Endothelial cell of umbilical vein (primary cell): ENCODE data around the gene TP53TG5. TPM values are rescaled to one million over a fixed set of nuclear protein-coding genes. Genes with fewer than 3 reads are reported as not detected.

Source experiments
- BruUV-seq: library from RNA; stranded (reverse); fragments of 400-500 nt; replicated peaks from 2 replicates; lab custom pipeline; 2021; lab: Mats Ljungman, UMichigan
- CTCF ChIA-PET: fragments of 300-600, 350-600 bp; sonication (Branson Sonifier 250); formaldehyde crosslinking; loops from one replicate; lab custom pipeline; 2021; ENCODE audit warnings: antibody characterized with exemption, inconsistent platforms; lab: Charles Lee
- POLR2A ChIA-PET: fragments of 300-600, 350-600 bp; sonication (Branson Sonifier 250); formaldehyde crosslinking; loops from one replicate; lab custom pipeline; 2021; ENCODE audit warnings: antibody characterized with exemption, inconsistent platforms; lab: Charles Lee
- DNase-seq: peaks from one replicate; pipeline ENCODE4 v3.0.0-alpha.2; 2011; ENCODE audit warnings: low read depth, low spot score
- FAIRE-seq: peaks from 2 replicates; lab custom pipeline; 2011; peaks lifted over from hg19 to GRCh38; lab: Jason Lieb, UNC
- H2AFZ ChIP-seq: 2 replicates; pipeline ENCODE4 v1.6.0; 2012; ENCODE audit warnings: low read depth, low read length, control low read depth, inconsistent platforms
- H3K27ac ChIP-seq: 2 replicates; pipeline ENCODE4 v1.5.1; 2011; ENCODE audit warnings: low read depth, mild to moderate bottlenecking, control low read depth, low read length, moderate library complexity; ENCODE audit not compliant: insufficient read depth
- H3K27me3 ChIP-seq, 2 experiments: 2 replicates each; pipeline versions ENCODE4 v1.6.0 to v1.6.1; 2011; ENCODE audit warnings: low read length in 2 of 2, mixed read lengths in 1 of 2; ENCODE audit not compliant: control insufficient read depth in 2 of 2, insufficient read depth in 2 of 2
- H3K36me3 ChIP-seq, 2 experiments: 2 replicates in 1 of 2; 3 replicates in 1 of 2; pipeline ENCODE4 v1.5.1; 2011; ENCODE audit warnings: low read length in 2 of 2, mild to moderate bottlenecking in 1 of 2, moderate library complexity in 1 of 2; ENCODE audit not compliant: control insufficient read depth in 2 of 2, insufficient read depth in 2 of 2; ENCODE audit errors: extremely low read depth in 1 of 2
- H3K4me1 ChIP-seq: 3 replicates; pipeline ENCODE4 v1.5.1; 2011; ENCODE audit warnings: mild to moderate bottlenecking, low read length; ENCODE audit not compliant: control insufficient read depth, insufficient read depth; ENCODE audit errors: extremely low read depth
- H3K4me2 ChIP-seq: 2 replicates; pipeline ENCODE4 v1.6.1; 2011; ENCODE audit warnings: low read length, control low read depth, mixed read lengths; ENCODE audit not compliant: insufficient read depth
- H3K4me3 ChIP-seq, 3 experiments: fragments of 200-600 bp in 1 of 3; sonication (generic), shearing (Covaris generic) in 1 of 3; replicated peaks in 1 of 3; 2 replicates each; pipeline ENCODE4 v1.5.1; 2011 to 2016; ENCODE audit warnings: control low read depth in 3 of 3, low read length in 3 of 3, mild to moderate bottlenecking in 2 of 3, inconsistent platforms in 1 of 3, low read depth in 1 of 3, moderate library complexity in 1 of 3; ENCODE audit not compliant: insufficient read depth in 1 of 3
- H3K79me2 ChIP-seq: 2 replicates; pipeline ENCODE4 v1.6.0; 2012; ENCODE audit warnings: low read length, inconsistent platforms; ENCODE audit not compliant: control insufficient read depth, insufficient read depth
- H3K9ac ChIP-seq: replicated peaks from 2 replicates; pipeline ENCODE3; 2011; ENCODE audit warnings: low read length, control low read depth; ENCODE audit not compliant: insufficient read depth; ENCODE audit errors: extremely low read depth
- H3K9me1 ChIP-seq: replicated peaks from 3 replicates; pipeline ENCODE4 v1.6.0; 2011; ENCODE audit warnings: mild to moderate bottlenecking, low read length; ENCODE audit not compliant: control insufficient read depth, insufficient read depth; ENCODE audit errors: extremely low read depth
- H3K9me3 ChIP-seq: replicated peaks from 2 replicates; pipeline ENCODE4 v1.5.1; 2012; ENCODE audit warnings: low read length, inconsistent platforms; ENCODE audit not compliant: control insufficient read depth, insufficient read depth
- H4K20me1 ChIP-seq: replicated peaks from 2 replicates; pipeline ENCODE3; 2011; ENCODE audit warnings: mild to moderate bottlenecking, low read length; ENCODE audit not compliant: control insufficient read depth, insufficient read depth; ENCODE audit errors: extremely low read depth
- CTCF ChIP-seq, 2 donors: IDR thresholded peaks; 1 replicate in 1 of 2; 2 replicates in 1 of 2; pipeline ENCODE4 v1.5.1; 2011; ENCODE audit warnings: low read length in 2 of 2, mild to moderate bottlenecking in 2 of 2, moderate library complexity in 2 of 2, control low read depth in 1 of 2, inconsistent platforms in 1 of 2, low read depth in 1 of 2; ENCODE audit not compliant: insufficient read depth in 1 of 2; ENCODE audit errors: extremely low read depth in 1 of 2
- EZH2 ChIP-seq: IDR thresholded peaks from 2 replicates; pipeline ENCODE4 v1.6.1; 2012; ENCODE audit warnings: borderline replicate concordance, low read depth, mild to moderate bottlenecking, moderate library complexity, low read length, inconsistent platforms; ENCODE audit not compliant: severe bottlenecking
- FOS ChIP-seq: IDR thresholded peaks from 2 replicates; pipeline ENCODE4 v1.6.1; 2011; ENCODE audit warnings: mild to moderate bottlenecking, low read length, moderate library complexity, borderline replicate concordance; ENCODE audit not compliant: insufficient read depth
- MAX ChIP-seq: IDR thresholded peaks from 2 replicates; pipeline ENCODE4 v1.6.1; 2011; ENCODE audit not compliant: insufficient read depth, insufficient read length
- MYC ChIP-seq: IDR thresholded peaks from one replicate; pipeline ENCODE4 v1.6.1; 2011; ENCODE audit warnings: mild to moderate bottlenecking, low read depth, low read length
- POLR2AphosphoS5 ChIP-seq: IDR thresholded peaks from 2 replicates; pipeline ENCODE4 v1.6.1; 2012; ENCODE audit warnings: low read depth, mild to moderate bottlenecking, control low read depth, low read length, moderate library complexity; ENCODE audit not compliant: insufficient read depth
- dilution Hi-C: fragments of 300-500 bp; cut with MboI; formaldehyde crosslinking; loops from one replicate; pipeline ENCODE4 v1.15.0; 2019; ENCODE audit warnings: low sequenced_read_pairs; ENCODE audit not compliant: extremely low pct_ligation_motif_present
- intact Hi-C: fragments of 100-400 bp; cut with micrococcal nuclease; formaldehyde crosslinking; loops from one replicate; pipeline ENCODE4 v1.10.0; 2022
- polyA plus RNA-seq, 4 experiments: library from polyadenylated mRNA; depleted of rRNA in 3 of 4; stranded (reverse) in 3 of 4; unstranded in 1 of 4; fragments of >200 nt; gene quantifications; 2 replicates each; pipeline versions ENCODE4 v1.2.1 to v1.2.3, GENCODE V29; 2011 to 2012; ENCODE audit warnings: missing spikeins in 1 of 4
- total RNA-seq: library from RNA; stranded (reverse); gene quantifications from 2 replicates; pipeline ENCODE4 v1.2.3, GENCODE V29; 2021

The TP53TG5 gene
- total and polyA plus RNA-seq, 2 donors (not counting 3 experiments of a cell fraction or from before 2014, with no cell fraction given), result not detected

- H3K9ac ChIP-seq, result no peak overlapping the region
- intact Hi-C loops, result no loop called here
- no peak for FAIRE-seq
- no TSS peak for BruUV-seq
- no peaks in the 10 kb centered on the region for H3K9me3 ChIP-seq
- no peak for DNase-seq
- peaks cover 0 to 3% of the 10 kb centered on the region in 2 experiments for H3K36me3 ChIP-seq
- no peaks in the 10 kb centered on the region for H3K27me3 ChIP-seq
- no peak overlapping the region for H2AFZ ChIP-seq
- H3K4me1 ChIP-seq, result peaks cover 14% of the 10 kb centered on the region
- dilution Hi-C loops, result no loop called here
- no peaks in the 10 kb centered on the region for H4K20me1 ChIP-seq
- no peak overlapping the region for H3K4me3 ChIP-seq
- ChIA-PET POLR2A (no interaction called here), CTCF (interaction anchor here (0.6 to 3.6 kb wide), 6 partner anchors 24 to 123 kb away, joined by 3 to 15 read pairs (median 4); partner anchors contain the start of gene SYS1)
- peaks cover 20% of the 10 kb centered on the region for H3K79me2 ChIP-seq
- H3K9me1 ChIP-seq, result no peaks in the 10 kb centered on the region
- no peak overlapping the region for H3K27ac ChIP-seq
- TF ChIP-seq MYC, result no peak
- no peak for TF ChIP-seq EZH2
- no peak for TF ChIP-seq CTCF (IDR thresholded peaks at IDR 0.05; ENCODE audit: extremely low read depth in 1 of 2, insufficient read depth in 1 of 2, low read depth in 1 of 2, low read length in 2 of 2)
- no peak for TF ChIP-seq POLR2AphosphoS5
- TF ChIP-seq MAX, result no peak
- no peak for TF ChIP-seq FOS
- H3K4me2 ChIP-seq, result no peak overlapping the region
Measured at GRCh38 chr20:45413479-45413878, 35.4 kb upstream of the TP53TG5 start.
